Measurements from ENCODE around the gene CD19. TPM values are rescaled to one million over a fixed set of nuclear protein-coding genes. Genes with fewer than 3 reads are reported as not detected.

Gene CD19
- total and polyA plus RNA-seq, 2 of the 8 experiments (the other 6 are each of a cell fraction or from before 2014, with no cell fraction given) = 0.57 to 0.65 TPM

GRCh38 chr16:28930203-28930602 lies 1.6 kb upstream of the CD19 start:
- no peak overlapping the region for H4K91ac ChIP-seq (replicated peaks; ENCODE audit: insufficient read length, low read length)
- H3K23me2 ChIP-seq (ENCODE audit: low read depth, low read length) = peaks cover 6% of the 10 kb centered on the region
- H2AFZ ChIP-seq (ENCODE audit: low read length) = no peak overlapping the region
- H3K79me2 ChIP-seq (ENCODE audit: control insufficient read depth in 1 of 2, insufficient read depth in 2 of 2, low read length in 2 of 2) = no peaks in the 10 kb centered on the region
- H3K23ac ChIP-seq (ENCODE audit: insufficient read length) = no peak overlapping the region
- FAIRE-seq (no peak), DNase-seq (ENCODE audit: low read depth in 1 of 2, low spot score in 2 of 2) (no peak)
- H2AK5ac ChIP-seq (ENCODE audit: low read depth, low read length) = no peak overlapping the region
- H3K56ac ChIP-seq (replicated peaks; ENCODE audit: insufficient read length, low read depth, low read length) = no peak overlapping the region
- no peak overlapping the region for H3K4me2 ChIP-seq (ENCODE audit: insufficient read depth in 1 of 2, low read depth in 2 of 2, low read length in 2 of 2)
- H3K4me3 ChIP-seq (ENCODE audit: extremely low read depth in 1 of 4, insufficient read depth in 2 of 4, low read depth in 3 of 4, low read length in 4 of 4) = no peak overlapping the region
- H2BK12ac ChIP-seq (ENCODE audit: low read depth, low read length) = no peak overlapping the region
- no peak overlapping the region for H3K9ac ChIP-seq (replicated peaks in 1 of 4; ENCODE audit: extremely low read depth in 1 of 4, low read depth in 3 of 4, low read length in 3 of 4)
- no peak overlapping the region for H3K18ac ChIP-seq (ENCODE audit: extremely low read depth, low read length)
- H3K36me3 ChIP-seq (ENCODE audit: control insufficient read depth in 2 of 4, insufficient read depth in 4 of 4, low read length in 3 of 4) = no peaks in the 10 kb centered on the region
- no peak overlapping the region for H4K8ac ChIP-seq (ENCODE audit: extremely low read depth, insufficient read depth, low read length)
- H3K9me3 ChIP-seq (ENCODE audit: insufficient read depth in 2 of 2, low read depth in 1 of 2, low read length in 1 of 2) = no peaks in the 10 kb centered on the region
- H3K4ac ChIP-seq (replicated peaks; ENCODE audit: insufficient read length, low read depth, low read length) = no peak overlapping the region
- ChIA-PET POLR2A (ENCODE audit: partially characterized antibody) (interaction anchor here (1.7 kb wide), 1 partner anchor 108 kb away, joined by 3 read pairs; the partner anchor contains the start of gene ATXN2L), CTCF (ENCODE audit: partially characterized antibody) (interaction anchor here (3.6 kb wide), 1 partner anchor 13 kb away, joined by 32 read pairs; no protein-coding TSS in a partner anchor)
- no peaks in the 10 kb centered on the region for H3K27me3 ChIP-seq (replicated peaks in 1 of 4; ENCODE audit: control insufficient read depth in 3 of 4, extremely low read depth in 1 of 4, insufficient read depth in 3 of 4, low read length in 3 of 4)
- H3K27ac ChIP-seq (ENCODE audit: low read depth, low read length) = no peak overlapping the region
- no peaks in the 10 kb centered on the region for H3K79me1 ChIP-seq (ENCODE audit: low read depth, low read length)
- H4K5ac ChIP-seq (ENCODE audit: insufficient read length, low read depth, low read length) = no peak overlapping the region
- H3K4me1 ChIP-seq (replicated peaks in 1 of 4; ENCODE audit: control insufficient read depth in 3 of 4, insufficient read depth in 4 of 4, low read length in 3 of 4) = no peaks in the 10 kb centered on the region
- no peak overlapping the region for H2BK15ac ChIP-seq (ENCODE audit: low read length)
- H2BK120ac ChIP-seq (replicated peaks; ENCODE audit: low read depth, low read length) = no peak overlapping the region
- H2BK20ac ChIP-seq (ENCODE audit: low read length) = no peak overlapping the region
- no peak overlapping the region for H2BK5ac ChIP-seq (ENCODE audit: low read depth, low read length)
- no peaks in the 10 kb centered on the region for H4K20me1 ChIP-seq (replicated peaks in 1 of 2; ENCODE audit: control insufficient read depth in 1 of 2, insufficient read depth in 2 of 2, low read length in 2 of 2)
- H3K14ac ChIP-seq (ENCODE audit: insufficient read length) = no peak overlapping the region
- 92% methylated on average over 3 of the region's 3 CpGs; no CpG with 5 or more reads in 1 of the 2 experiments for whole genome bisulfite sequencing, 2 experiments (ENCODE audit: extremely low coverage in 1 of 2, insufficient coverage in 1 of 2, insufficient read length in 1 of 2, insufficient replicate concordance in 2 of 2, low coverage in 1 of 2, low lambda C conversion rate in 2 of 2, missing lambda C conversion rate in 1 of 2)
- TF ChIP-seq KDM1A (IDR thresholded peaks at IDR 0.05; ENCODE audit: borderline replicate concordance, low read length) = 0 out of 2 replicates have a peak, but pooled peaks have one; percentile 35
- TF ChIP-seq, protein P1, sequence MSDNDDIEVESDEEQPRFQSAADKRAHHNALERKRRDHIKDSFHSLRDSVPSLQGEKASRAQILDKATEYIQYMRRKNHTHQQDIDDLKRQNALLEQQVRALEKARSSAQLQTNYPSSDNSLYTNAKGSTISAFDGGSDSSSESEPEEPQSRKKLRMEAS (IDR thresholded peaks at IDR 0.05) = no peak

Data from H1 (cell line).